Ovary (tissue), 3 donors: ENCODE results near the gene CEP170B.

Source experiments
- CTCF ChIP-seq, 3 donors: fragments of 450-650 bp in 2 of 3; fragments of 200-600 bp in 1 of 3; IDR thresholded peaks; one replicate each; pipeline versions ENCODE4 v1.5.1 to v1.8.0; 2016 to 2022; ENCODE audit warnings: antibody characterized with exemption in 3 of 3, mild to moderate bottlenecking in 1 of 3
- EP300 ChIP-seq: sonication (generic); formaldehyde crosslinking; IDR thresholded peaks from one replicate; pipeline ENCODE4 v1.6.1; 2017; ENCODE audit warnings: antibody characterized with exemption
- POLR2A ChIP-seq: fragments of 450-650 bp; IDR thresholded peaks from one replicate; pipeline ENCODE4 v1.6.1; 2017; ENCODE audit warnings: antibody characterized with exemption, mild to moderate bottlenecking, moderate library complexity
- donor health status: DM: no; HTN: no; CAD: no.

GRCh38 chr14:104887623-104888488 is 22.8 kb downstream of the CEP170B start:
- TF ChIP-seq CTCF (IDR thresholded peaks at IDR 0.05) (no peak), EP300 (no peak), POLR2A (no peak)
